Measurements from ENCODE around the gene CGB1.
"Not testable (repeated sequence)": the region's sequence is repeated elsewhere in the genome, so short reads cannot be mapped to it uniquely, and the experiment has no call there.

The CGB1 gene

DNA sequence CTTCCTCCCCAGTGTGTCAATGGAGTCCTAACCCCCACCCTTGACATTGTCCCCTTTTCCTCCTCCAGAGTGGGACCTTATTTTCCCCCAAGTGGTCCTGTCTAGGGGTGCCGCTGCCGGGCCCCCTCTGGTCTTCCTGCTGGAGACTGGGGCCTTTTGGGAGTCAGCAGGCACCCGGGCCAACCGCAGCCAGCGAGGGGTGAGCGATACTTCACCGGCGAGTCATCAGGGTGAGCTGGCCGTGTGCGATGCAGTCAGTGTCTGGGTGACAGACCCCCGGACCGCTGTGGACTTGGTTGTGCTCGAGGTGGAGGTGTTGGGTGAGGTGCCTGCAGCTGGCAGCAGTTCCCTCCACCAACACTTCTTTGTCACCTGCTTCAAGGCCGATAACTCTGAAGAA lies 6.9 kb downstream of the CGB1 start:
- not testable (repeated sequence) for H3K9ac ChIP-seq (ENCODE audit: low read length); H3K36me3 ChIP-seq (ENCODE audit: control insufficient read depth, insufficient read depth, low read length); H3K4me1 ChIP-seq (ENCODE audit: control insufficient read depth, insufficient read depth, low read length); H3K9me3 ChIP-seq (ENCODE audit: control insufficient read depth, low read length); H3K27me3 ChIP-seq (ENCODE audit: control insufficient read depth, insufficient read depth, low read length); H3K4me3 ChIP-seq (ENCODE audit: low read length)

- not testable (repeated sequence) for H3K4me1 ChIP-seq (ENCODE audit: control insufficient read depth, insufficient read depth, low read length); H3K36me3 ChIP-seq (ENCODE audit: control insufficient read depth, insufficient read depth, low read length); H3K9me3 ChIP-seq (ENCODE audit: control insufficient read depth, low read length); H3K27me3 ChIP-seq (ENCODE audit: control insufficient read depth, insufficient read depth, low read length); H3K9ac ChIP-seq (ENCODE audit: low read length); H3K4me3 ChIP-seq (ENCODE audit: low read length)
These were observed 8.0 kb downstream of the CGB1 start for GRCh38 chr19:49028686-49029085.

DNA sequence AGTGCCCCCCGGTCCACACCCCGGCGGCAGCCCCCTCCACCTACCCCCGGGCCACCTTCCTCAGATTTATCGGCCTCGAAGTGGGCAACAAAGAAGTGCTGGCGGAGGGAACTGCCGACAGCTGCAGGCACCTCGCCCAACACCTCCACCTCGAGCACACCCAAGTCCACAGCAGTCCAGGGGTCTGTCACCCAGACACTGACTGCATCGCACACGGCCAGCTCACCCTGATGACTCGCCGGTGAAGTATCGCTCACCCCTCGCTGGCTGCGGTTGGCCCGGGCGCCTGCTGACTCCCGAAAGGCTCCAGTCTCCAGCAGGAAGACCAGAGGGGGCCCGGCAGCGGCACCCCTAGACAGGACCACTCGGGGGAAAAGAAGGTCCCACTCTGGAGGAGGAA lies 11.1 kb downstream of the CGB1 start:
- not testable (repeated sequence) for H3K4me1 ChIP-seq (ENCODE audit: control insufficient read depth, insufficient read depth, low read length)

DNA sequence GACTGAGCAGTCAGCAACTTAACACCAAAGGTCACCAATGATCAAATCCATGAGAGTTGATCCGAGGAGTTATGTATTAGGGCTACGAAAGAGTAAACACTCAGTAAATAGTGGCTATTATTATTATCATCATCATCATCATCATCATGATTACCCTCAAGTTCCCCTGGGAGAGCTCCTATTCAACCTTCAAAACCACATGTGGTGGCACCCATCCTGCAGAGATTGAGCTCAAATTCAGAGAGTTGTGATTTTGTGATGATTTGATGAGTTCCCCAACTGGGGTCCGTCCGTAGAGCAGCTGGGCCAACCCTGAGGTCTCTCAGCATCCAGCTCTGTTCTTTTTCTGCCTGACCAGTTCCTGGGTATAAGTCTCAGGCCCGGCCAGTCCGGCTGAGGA lies 11.6 kb downstream of the CGB1 start:
- not testable (repeated sequence) for H3K9ac ChIP-seq (ENCODE audit: low read length); H3K4me3 ChIP-seq (ENCODE audit: low read length); H3K9me3 ChIP-seq (ENCODE audit: control insufficient read depth, low read length); H3K36me3 ChIP-seq (ENCODE audit: control insufficient read depth, insufficient read depth, low read length); H3K4me1 ChIP-seq (ENCODE audit: control insufficient read depth, insufficient read depth, low read length)
- peaks cover 17% of the 10 kb centered on the region for H3K27me3 ChIP-seq (ENCODE audit: control insufficient read depth, insufficient read depth, low read length)

More for the DNA sequence above, 11.1 kb downstream of the CGB1 start:
- not testable (repeated sequence) for H3K4me3 ChIP-seq (ENCODE audit: low read length); H3K9ac ChIP-seq (ENCODE audit: low read length); H3K9me3 ChIP-seq (ENCODE audit: control insufficient read depth, low read length); H3K36me3 ChIP-seq (ENCODE audit: control insufficient read depth, insufficient read depth, low read length)
- peaks cover 12% of the 10 kb centered on the region for H3K27me3 ChIP-seq (ENCODE audit: control insufficient read depth, insufficient read depth, low read length)

- H3K9me3 ChIP-seq (ENCODE audit: control insufficient read depth, low read length); H3K4me1 ChIP-seq (ENCODE audit: control insufficient read depth, insufficient read depth, low read length); H3K4me3 ChIP-seq (ENCODE audit: low read length); H3K36me3 ChIP-seq (ENCODE audit: control insufficient read depth, insufficient read depth, low read length); H3K9ac ChIP-seq (ENCODE audit: low read length): not testable (repeated sequence)
- peaks cover 23% of the 10 kb centered on the region for H3K27me3 ChIP-seq (ENCODE audit: control insufficient read depth, insufficient read depth, low read length)
These were observed 12.5 kb downstream of the CGB1 start, which contains the start of gene CGB3 for GRCh38 chr19:49024233-49024632. Gene CGB3 (minus strand): TSS chr19:49024333. CDS start chr19:49023971, 362 bp downstream.

DNA sequence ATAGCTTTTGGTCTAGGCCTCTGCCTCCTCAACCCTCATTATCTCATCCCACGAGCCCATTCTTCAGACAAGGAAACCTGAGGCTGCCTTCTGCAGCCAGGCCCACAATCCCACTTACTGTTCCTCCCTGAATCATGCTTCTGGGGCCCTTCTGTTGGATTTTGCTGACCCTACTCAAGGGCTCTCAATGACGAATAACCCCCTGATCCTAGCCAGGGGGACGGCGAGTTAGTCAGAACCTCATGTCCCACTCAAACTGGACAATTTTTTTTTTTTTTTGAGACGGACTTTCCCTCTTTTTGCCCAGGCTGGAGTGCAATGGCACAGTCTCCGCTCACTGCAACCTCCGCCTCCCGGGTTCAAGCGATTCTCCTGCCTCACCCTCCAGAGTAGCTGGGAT lies 14.6 kb downstream of the CGB1 start:
- peaks cover 15% of the 10 kb centered on the region for H3K4me1 ChIP-seq (ENCODE audit: control insufficient read depth, insufficient read depth, low read length)
- no peak overlapping the region for H3K4me3 ChIP-seq (ENCODE audit: low read length)
- H3K9ac ChIP-seq (ENCODE audit: low read length) = no peak overlapping the region
- no peaks in the 10 kb centered on the region for H3K36me3 ChIP-seq (ENCODE audit: control insufficient read depth, insufficient read depth, low read length)
- no peaks in the 10 kb centered on the region for H3K9me3 ChIP-seq (ENCODE audit: control insufficient read depth, low read length)
- peaks cover 31% of the 10 kb centered on the region for H3K27me3 ChIP-seq (ENCODE audit: control insufficient read depth, insufficient read depth, low read length)

DNA sequence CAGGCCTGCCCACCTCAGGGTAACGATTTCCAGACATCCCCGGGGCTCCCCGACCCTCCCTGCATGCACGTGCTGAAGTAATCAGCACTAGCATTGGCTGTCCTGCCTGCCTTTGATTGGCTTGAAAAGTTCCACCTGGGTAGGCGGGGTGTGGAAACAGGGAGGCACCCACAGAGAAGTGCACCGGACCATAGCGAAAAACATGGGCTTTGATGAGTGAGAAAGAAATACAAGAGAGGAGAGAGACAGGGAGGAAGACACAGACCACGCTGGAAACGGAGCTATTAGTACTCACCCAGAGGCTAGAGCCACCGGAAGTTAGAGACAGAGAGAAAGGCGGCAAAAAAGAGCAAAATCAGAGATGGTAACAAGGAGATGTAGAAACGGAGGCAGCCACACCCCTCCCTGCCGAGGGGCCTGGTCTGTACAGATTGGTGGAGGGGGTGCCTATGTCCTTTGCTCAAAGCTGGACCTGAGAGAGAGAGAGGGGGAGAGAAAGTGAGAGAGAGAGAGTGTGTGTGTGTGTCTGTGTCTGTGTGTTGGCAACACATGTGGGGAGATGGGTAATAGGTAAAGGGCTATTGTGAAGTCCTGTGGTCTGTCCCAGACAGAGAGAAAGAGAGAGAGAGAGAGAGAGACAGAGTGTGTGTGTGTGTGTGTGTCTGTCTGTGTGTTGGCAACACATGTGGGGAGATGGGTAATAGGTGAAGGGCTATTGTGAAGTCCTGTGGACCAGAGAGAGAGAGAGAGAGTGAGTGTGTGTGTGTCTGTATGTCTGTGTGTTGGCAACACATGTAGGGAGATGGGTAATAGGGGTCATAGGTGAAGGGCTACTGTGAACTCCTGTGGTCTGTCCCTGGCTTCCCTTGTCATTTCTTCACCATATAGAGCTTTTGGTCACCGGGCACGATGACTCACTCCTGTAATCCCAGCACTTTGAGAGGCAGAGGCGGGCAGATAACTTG lies 15.5 kb downstream of the CGB1 start:
- no peak overlapping the region for H3K4me3 ChIP-seq (ENCODE audit: low read length)
- H3K9ac ChIP-seq (ENCODE audit: low read length) = no peak overlapping the region
- no peaks in the 10 kb centered on the region for H3K36me3 ChIP-seq (ENCODE audit: control insufficient read depth, insufficient read depth, low read length)
- peaks cover 31% of the 10 kb centered on the region for H3K27me3 ChIP-seq (ENCODE audit: control insufficient read depth, insufficient read depth, low read length)
- H3K4me1 ChIP-seq (ENCODE audit: control insufficient read depth, insufficient read depth, low read length) = peaks cover 15% of the 10 kb centered on the region
- no peaks in the 10 kb centered on the region for H3K9me3 ChIP-seq (ENCODE audit: control insufficient read depth, low read length)

GRCh38 chr19:49020342-49020741 lies 16.4 kb downstream of the CGB1 start:
- no peaks in the 10 kb centered on the region for H3K9me3 ChIP-seq (ENCODE audit: control insufficient read depth, low read length)
- peaks cover 15% of the 10 kb centered on the region for H3K4me1 ChIP-seq (ENCODE audit: control insufficient read depth, insufficient read depth, low read length)
- no peaks in the 10 kb centered on the region for H3K36me3 ChIP-seq (ENCODE audit: control insufficient read depth, insufficient read depth, low read length)
- no peak overlapping the region for H3K9ac ChIP-seq (ENCODE audit: low read length)
- no peak overlapping the region for H3K4me3 ChIP-seq (ENCODE audit: low read length)
- peaks cover 31% of the 10 kb centered on the region for H3K27me3 ChIP-seq (ENCODE audit: control insufficient read depth, insufficient read depth, low read length)

GRCh38 chr19:49019242-49019932 lies 17.3 kb downstream of the CGB1 start:
- H3K27me3 ChIP-seq (ENCODE audit: control insufficient read depth, insufficient read depth, low read length) = peaks cover 31% of the 10 kb centered on the region
- peaks cover 15% of the 10 kb centered on the region for H3K4me1 ChIP-seq (ENCODE audit: control insufficient read depth, insufficient read depth, low read length)
- no peaks in the 10 kb centered on the region for H3K36me3 ChIP-seq (ENCODE audit: control insufficient read depth, insufficient read depth, low read length)
- no peaks in the 10 kb centered on the region for H3K9me3 ChIP-seq (ENCODE audit: control insufficient read depth, low read length)
- H3K4me3 ChIP-seq (ENCODE audit: low read length) = peak overlapping the region; percentile 3
- peak overlapping the region; percentile 8 for H3K9ac ChIP-seq (ENCODE audit: low read length)

GRCh38 chr19:49018388-49019241 lies 18.1 kb downstream of the CGB1 start:
- peaks cover 31% of the 10 kb centered on the region for H3K27me3 ChIP-seq (ENCODE audit: control insufficient read depth, insufficient read depth, low read length)
- H3K4me3 ChIP-seq (ENCODE audit: low read length) = peak overlapping the region; percentile 3
- H3K9ac ChIP-seq (ENCODE audit: low read length) = peak overlapping the region; percentile 34
- H3K36me3 ChIP-seq (ENCODE audit: control insufficient read depth, insufficient read depth, low read length); H3K9me3 ChIP-seq (ENCODE audit: control insufficient read depth, low read length): not testable (repeated sequence)
- peaks cover 15% of the 10 kb centered on the region for H3K4me1 ChIP-seq (ENCODE audit: control insufficient read depth, insufficient read depth, low read length)

GRCh38 chr19:49017666-49018351 lies 18.9 kb downstream of the CGB1 start:
- no peak overlapping the region for H3K4me3 ChIP-seq (ENCODE audit: low read length)
- peak overlapping the region; percentile 34 for H3K9ac ChIP-seq (ENCODE audit: low read length)
- H3K9me3 ChIP-seq (ENCODE audit: control insufficient read depth, low read length) = no peaks in the 10 kb centered on the region
- H3K4me1 ChIP-seq (ENCODE audit: control insufficient read depth, insufficient read depth, low read length) = peaks cover 15% of the 10 kb centered on the region
- peaks cover 31% of the 10 kb centered on the region for H3K27me3 ChIP-seq (ENCODE audit: control insufficient read depth, insufficient read depth, low read length)
- no peaks in the 10 kb centered on the region for H3K36me3 ChIP-seq (ENCODE audit: control insufficient read depth, insufficient read depth, low read length)
